Neural cell (in vitro differentiated cells): ENCODE measurements around the gene LOXHD1. TPM values are rescaled to one million over a fixed set of nuclear protein-coding genes. Genes with fewer than 3 reads are reported as not detected.

Experiments used
- H2AFZ ChIP-seq: fragments of 200-600, 300-800 bp; sonication (generic), shearing (Covaris generic); 2 replicates; pipeline ENCODE4 v1.6.0; 2014; ENCODE audit warnings: low read depth, mild to moderate bottlenecking, antibody characterized with exemption, low read length, moderate library complexity
- H3F3A ChIP-seq: fragments of 200-600 bp; shearing (Covaris generic); 2 replicates; pipeline ENCODE4 v1.6.1; 2016; ENCODE audit warnings: mild to moderate bottlenecking, moderate library complexity, mixed read lengths, antibody characterized with exemption, low read length; ENCODE audit not compliant: insufficient read depth, poor library complexity, severe bottlenecking
- H3K27ac ChIP-seq: fragments of 200-600, 300-800 bp; sonication (generic), shearing (Covaris generic); 2 replicates; pipeline ENCODE4 v1.5.1; 2014; ENCODE audit warnings: mild to moderate bottlenecking, low read length, moderate library complexity
- H3K27me3 ChIP-seq: fragments of 300-800, 200-600 bp; sonication (generic), shearing (Covaris generic); 2 replicates; pipeline ENCODE4 v1.6.0; 2014; ENCODE audit warnings: mild to moderate bottlenecking, low read depth, low read length, moderate library complexity; ENCODE audit not compliant: insufficient read depth
- H3K36me3 ChIP-seq: fragments of 300-800, 200-600 bp; sonication (generic), shearing (Covaris generic); 2 replicates; pipeline ENCODE4 v1.5.1; 2014; ENCODE audit warnings: mild to moderate bottlenecking, antibody characterized with exemption, low read length, moderate library complexity; ENCODE audit not compliant: insufficient read depth
- H3K4me2 ChIP-seq: fragments of 300-800, 200-600 bp; sonication (generic), shearing (Covaris generic); 2 replicates; pipeline ENCODE4 v1.6.0; 2014; ENCODE audit warnings: mild to moderate bottlenecking, low read length
- H3K4me3 ChIP-seq: fragments of 300-800, 200-600 bp; sonication (generic), shearing (Covaris generic); 2 replicates; pipeline ENCODE4 v1.5.1; 2014; ENCODE audit warnings: mild to moderate bottlenecking, low read length, moderate library complexity
- H3K79me2 ChIP-seq: fragments of 200-600 bp; shearing (Covaris generic); replicated peaks from 2 replicates; pipeline ENCODE4 v1.6.0; 2014; ENCODE audit warnings: mild to moderate bottlenecking, low read length, moderate library complexity; ENCODE audit not compliant: insufficient read depth
- H3K9ac ChIP-seq: fragments of 300-800, 200-600 bp; sonication (generic), shearing (Covaris generic); 2 replicates; pipeline ENCODE4 v1.6.1; 2016; ENCODE audit warnings: mild to moderate bottlenecking, low read length, mixed read lengths
- H3K9me2 ChIP-seq: fragments of 200-600 bp; shearing (Covaris generic); 2 replicates; pipeline ENCODE4 v1.6.1; 2016; ENCODE audit warnings: mild to moderate bottlenecking, low read length, mixed read lengths; ENCODE audit not compliant: insufficient read depth
- H3K9me3 ChIP-seq: fragments of 200-600, 300-800 bp; sonication (generic), shearing (Covaris generic); 2 replicates; pipeline ENCODE4 v1.6.1; 2016; ENCODE audit warnings: mild to moderate bottlenecking, mixed run types, low read length, moderate library complexity, mixed read lengths
- H4K20me1 ChIP-seq: fragments of 200-600 bp; shearing (Covaris generic); 2 replicates; pipeline ENCODE4 v1.6.1; 2016; ENCODE audit warnings: mild to moderate bottlenecking, mixed run types; ENCODE audit not compliant: insufficient read depth
- EP300 ChIP-seq: fragments of 450-650 bp; conservative IDR thresholded peaks from 2 replicates; pipeline ENCODE4 v1.6.1; 2014; ENCODE audit warnings: antibody characterized with exemption, mild to moderate bottlenecking, moderate library complexity; ENCODE audit not compliant: poor library complexity, severe bottlenecking
- EZH2 ChIP-seq: fragments of 200-600, 300-800 bp; shearing (Covaris generic), sonication (generic); IDR thresholded peaks from 2 replicates; pipeline ENCODE4 v1.6.1; 2014; ENCODE audit warnings: antibody characterized with exemption, low read length, borderline replicate concordance, mild to moderate bottlenecking; ENCODE audit not compliant: insufficient read depth, poor library complexity, severe bottlenecking
- MXI1 ChIP-seq: fragments of 450-650 bp; conservative IDR thresholded peaks from 2 replicates; pipeline ENCODE4 v1.6.1; 2014; ENCODE audit warnings: antibody characterized with exemption, mild to moderate bottlenecking; ENCODE audit not compliant: poor library complexity, severe bottlenecking
- POLR2AphosphoS5 ChIP-seq: IDR thresholded peaks from 2 replicates; pipeline ENCODE4 v1.6.1; 2012
- RAD21 ChIP-seq: fragments of 450-650 bp; conservative IDR thresholded peaks from 2 replicates; pipeline ENCODE4 v1.6.1; 2014; ENCODE audit warnings: antibody characterized with exemption, mild to moderate bottlenecking, moderate library complexity
- SMC3 ChIP-seq: fragments of 450-650 bp; conservative IDR thresholded peaks from 2 replicates; pipeline ENCODE4 v1.6.1; 2014; ENCODE audit warnings: antibody characterized with exemption, mild to moderate bottlenecking, moderate library complexity; ENCODE audit not compliant: poor library complexity
- TAF1 ChIP-seq: IDR thresholded peaks from 2 replicates; pipeline ENCODE4 v1.6.1; 2012; ENCODE audit warnings: low read depth
- polyA plus RNA-seq: library from polyadenylated mRNA; depleted of rRNA; stranded (reverse); fragments of >200 nt; gene quantifications from 2 replicates; pipeline ENCODE4 v1.2.3, GENCODE V29; 2014
- TF ChIP-seq, protein P1 (sequence below): IDR thresholded peaks from 2 replicates; pipeline ENCODE4 v1.6.1; 2012; ENCODE audit warnings: borderline replicate concordance
- TF ChIP-seq, protein P2 (sequence below): fragments of 450-650 bp; IDR thresholded peaks from 2 replicates; pipeline ENCODE4 v1.5.1; 2014; ENCODE audit warnings: antibody characterized with exemption, mild to moderate bottlenecking, moderate library complexity; ENCODE audit not compliant: poor library complexity, severe bottlenecking

Gene LOXHD1
- polyA plus RNA-seq, 1 donor from 2014 or later: not detected

DNA sequence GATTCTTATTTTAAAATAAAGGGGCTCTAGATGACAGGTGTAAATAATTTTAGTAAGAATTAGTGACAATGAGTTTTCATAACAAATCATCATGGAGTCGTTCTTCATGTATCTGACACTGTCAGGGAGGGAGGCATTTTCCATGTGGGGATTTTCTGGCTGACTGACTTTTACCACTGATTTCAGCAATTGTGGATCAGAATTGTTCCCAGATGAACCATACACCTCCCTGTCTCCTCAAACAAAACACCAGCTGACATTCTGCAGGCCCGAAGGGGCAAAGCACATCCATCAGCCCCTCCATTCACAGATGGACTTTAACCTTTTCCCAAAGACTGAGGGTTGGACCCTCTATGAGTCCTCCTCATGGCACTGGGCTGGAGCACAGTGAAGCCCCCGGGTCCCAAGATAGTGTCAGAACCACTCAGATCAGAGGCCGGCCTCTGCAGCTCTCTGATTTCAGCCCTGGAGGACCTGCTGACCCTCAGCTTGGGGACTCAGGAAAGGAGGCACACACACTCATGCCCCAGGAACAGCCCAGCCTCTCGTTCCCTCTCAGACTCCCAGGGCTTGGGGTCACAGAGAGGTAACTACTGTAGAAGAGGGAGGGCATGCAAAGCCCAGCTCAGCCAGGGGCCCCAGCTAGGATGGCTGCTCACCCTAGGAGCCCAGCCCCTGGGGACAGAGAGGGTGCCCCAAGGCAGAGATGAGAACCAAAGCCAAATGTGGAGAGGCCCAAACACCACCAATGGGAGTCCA, 43.2 kb upstream of the LOXHD1 start:
- TF ChIP-seq, protein P1, sequence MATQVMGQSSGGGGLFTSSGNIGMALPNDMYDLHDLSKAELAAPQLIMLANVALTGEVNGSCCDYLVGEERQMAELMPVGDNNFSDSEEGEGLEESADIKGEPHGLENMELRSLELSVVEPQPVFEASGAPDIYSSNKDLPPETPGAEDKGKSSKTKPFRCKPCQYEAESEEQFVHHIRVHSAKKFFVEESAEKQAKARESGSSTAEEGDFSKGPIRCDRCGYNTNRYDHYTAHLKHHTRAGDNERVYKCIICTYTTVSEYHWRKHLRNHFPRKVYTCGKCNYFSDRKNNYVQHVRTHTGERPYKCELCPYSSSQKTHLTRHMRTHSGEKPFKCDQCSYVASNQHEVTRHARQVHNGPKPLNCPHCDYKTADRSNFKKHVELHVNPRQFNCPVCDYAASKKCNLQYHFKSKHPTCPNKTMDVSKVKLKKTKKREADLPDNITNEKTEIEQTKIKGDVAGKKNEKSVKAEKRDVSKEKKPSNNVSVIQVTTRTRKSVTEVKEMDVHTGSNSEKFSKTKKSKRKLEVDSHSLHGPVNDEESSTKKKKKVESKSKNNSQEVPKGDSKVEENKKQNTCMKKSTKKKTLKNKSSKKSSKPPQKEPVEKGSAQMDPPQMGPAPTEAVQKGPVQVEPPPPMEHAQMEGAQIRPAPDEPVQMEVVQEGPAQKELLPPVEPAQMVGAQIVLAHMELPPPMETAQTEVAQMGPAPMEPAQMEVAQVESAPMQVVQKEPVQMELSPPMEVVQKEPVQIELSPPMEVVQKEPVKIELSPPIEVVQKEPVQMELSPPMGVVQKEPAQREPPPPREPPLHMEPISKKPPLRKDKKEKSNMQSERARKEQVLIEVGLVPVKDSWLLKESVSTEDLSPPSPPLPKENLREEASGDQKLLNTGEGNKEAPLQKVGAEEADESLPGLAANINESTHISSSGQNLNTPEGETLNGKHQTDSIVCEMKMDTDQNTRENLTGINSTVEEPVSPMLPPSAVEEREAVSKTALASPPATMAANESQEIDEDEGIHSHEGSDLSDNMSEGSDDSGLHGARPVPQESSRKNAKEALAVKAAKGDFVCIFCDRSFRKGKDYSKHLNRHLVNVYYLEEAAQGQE: no peak
- TF ChIP-seq, protein P2, sequence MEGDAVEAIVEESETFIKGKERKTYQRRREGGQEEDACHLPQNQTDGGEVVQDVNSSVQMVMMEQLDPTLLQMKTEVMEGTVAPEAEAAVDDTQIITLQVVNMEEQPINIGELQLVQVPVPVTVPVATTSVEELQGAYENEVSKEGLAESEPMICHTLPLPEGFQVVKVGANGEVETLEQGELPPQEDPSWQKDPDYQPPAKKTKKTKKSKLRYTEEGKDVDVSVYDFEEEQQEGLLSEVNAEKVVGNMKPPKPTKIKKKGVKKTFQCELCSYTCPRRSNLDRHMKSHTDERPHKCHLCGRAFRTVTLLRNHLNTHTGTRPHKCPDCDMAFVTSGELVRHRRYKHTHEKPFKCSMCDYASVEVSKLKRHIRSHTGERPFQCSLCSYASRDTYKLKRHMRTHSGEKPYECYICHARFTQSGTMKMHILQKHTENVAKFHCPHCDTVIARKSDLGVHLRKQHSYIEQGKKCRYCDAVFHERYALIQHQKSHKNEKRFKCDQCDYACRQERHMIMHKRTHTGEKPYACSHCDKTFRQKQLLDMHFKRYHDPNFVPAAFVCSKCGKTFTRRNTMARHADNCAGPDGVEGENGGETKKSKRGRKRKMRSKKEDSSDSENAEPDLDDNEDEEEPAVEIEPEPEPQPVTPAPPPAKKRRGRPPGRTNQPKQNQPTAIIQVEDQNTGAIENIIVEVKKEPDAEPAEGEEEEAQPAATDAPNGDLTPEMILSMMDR: no peak
- TF ChIP-seq SMC3 (no peak), POLR2AphosphoS5 (no peak), EP300 (no peak), EZH2 (no peak), TAF1 (no peak), MXI1 (no peak), RAD21 (no peak)
- H3K4me2 ChIP-seq: no peak overlapping the region
- H3F3A ChIP-seq: no peaks in the 10 kb centered on the region
- H3K9me3 ChIP-seq: no peaks in the 10 kb centered on the region
- H3K27me3 ChIP-seq: no peaks in the 10 kb centered on the region
- H3K36me3 ChIP-seq: no peaks in the 10 kb centered on the region
- no peak overlapping the region for H2AFZ ChIP-seq
- no peak overlapping the region for H3K27ac ChIP-seq
- no peak overlapping the region for H3K4me3 ChIP-seq
- no peaks in the 10 kb centered on the region for H3K79me2 ChIP-seq
- H3K9ac ChIP-seq: no peak overlapping the region
- no peaks in the 10 kb centered on the region for H4K20me1 ChIP-seq
- H3K9me2 ChIP-seq: no peaks in the 10 kb centered on the region

DNA sequence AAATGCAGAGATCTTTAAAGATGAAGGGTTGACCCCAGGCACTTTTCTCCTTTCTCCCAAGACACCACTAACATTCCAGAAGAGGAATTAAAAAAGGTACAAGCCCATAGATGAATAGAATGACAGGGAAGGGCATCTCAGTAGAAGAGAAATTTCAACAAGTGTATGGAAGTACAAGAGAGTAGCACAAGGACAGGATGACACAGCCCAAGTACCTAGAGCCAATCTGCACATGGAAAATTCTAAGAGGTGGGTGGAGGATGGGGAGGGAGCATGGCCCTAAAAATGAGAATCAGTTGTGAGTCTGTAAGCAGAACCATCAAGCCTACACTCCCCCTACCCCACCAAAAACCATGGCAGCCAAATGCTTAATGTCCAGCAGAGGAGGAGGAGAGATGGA, 39.7 kb upstream of the LOXHD1 start:
- H2AFZ ChIP-seq: no peak overlapping the region
- no peaks in the 10 kb centered on the region for H3K36me3 ChIP-seq
- no peaks in the 10 kb centered on the region for H3K79me2 ChIP-seq
- TF ChIP-seq SMC3: no peak
- H3K9ac ChIP-seq: no peak overlapping the region
- no peak overlapping the region for H3K4me3 ChIP-seq
- no peaks in the 10 kb centered on the region for H3F3A ChIP-seq
- no peaks in the 10 kb centered on the region for H3K9me3 ChIP-seq
- H4K20me1 ChIP-seq: no peaks in the 10 kb centered on the region
- H3K4me2 ChIP-seq: no peak overlapping the region
- H3K27me3 ChIP-seq: no peaks in the 10 kb centered on the region
- no peaks in the 10 kb centered on the region for H3K9me2 ChIP-seq
- H3K27ac ChIP-seq: no peak overlapping the region
